Mesothelial cell of epicardium (in vitro differentiated cells): Measurements from ENCODE around the gene ADARB2. TPM values are rescaled to one million over a fixed set of nuclear protein-coding genes. Genes with fewer than 3 reads are reported as not detected.

Experiments used
- DNase-seq, 2 experiments: peaks; one replicate each; pipeline ENCODE4 v3.0.0; 2021; ENCODE audit warnings: low spot score in 2 of 2; ENCODE audit not compliant: unreplicated experiment in 2 of 2
- H3K27ac Mint-ChIP-seq: 2 replicates; pipeline ENCODE4 v1.8.0; 2021; ENCODE audit warnings: mixed read lengths
- H3K27me3 Mint-ChIP-seq: 2 replicates; pipeline ENCODE4 v1.8.0; 2021; ENCODE audit warnings: low read depth, mixed read lengths
- H3K36me3 Mint-ChIP-seq: 2 replicates; pipeline ENCODE4 v1.8.0; 2021; ENCODE audit warnings: mixed read lengths
- H3K4me1 Mint-ChIP-seq: 2 replicates; pipeline ENCODE4 v1.8.0; 2021; ENCODE audit warnings: mixed read lengths
- H3K4me3 Mint-ChIP-seq: 2 replicates; pipeline ENCODE4 v1.8.0; 2021; ENCODE audit warnings: mild to moderate bottlenecking, moderate library complexity, mixed read lengths
- H3K9me3 Mint-ChIP-seq: 2 replicates; pipeline ENCODE4 v1.8.0; 2021; ENCODE audit warnings: mixed read lengths
- total RNA-seq: library from RNA; stranded (reverse); gene quantifications from 3 replicates; pipeline ENCODE4 v1.2.1, GENCODE V29; 2021
- TF ChIP-seq, protein P1 (sequence below): fragments of 200-600 bp; sonication (generic); IDR thresholded peaks from one replicate; pipeline ENCODE4 v1.5.0; 2021; ENCODE audit warnings: antibody characterized with exemption; ENCODE audit not compliant: unreplicated experiment

The ADARB2 gene
- total RNA-seq, 1 donor from 2014 or later: 0.38 TPM

DNA sequence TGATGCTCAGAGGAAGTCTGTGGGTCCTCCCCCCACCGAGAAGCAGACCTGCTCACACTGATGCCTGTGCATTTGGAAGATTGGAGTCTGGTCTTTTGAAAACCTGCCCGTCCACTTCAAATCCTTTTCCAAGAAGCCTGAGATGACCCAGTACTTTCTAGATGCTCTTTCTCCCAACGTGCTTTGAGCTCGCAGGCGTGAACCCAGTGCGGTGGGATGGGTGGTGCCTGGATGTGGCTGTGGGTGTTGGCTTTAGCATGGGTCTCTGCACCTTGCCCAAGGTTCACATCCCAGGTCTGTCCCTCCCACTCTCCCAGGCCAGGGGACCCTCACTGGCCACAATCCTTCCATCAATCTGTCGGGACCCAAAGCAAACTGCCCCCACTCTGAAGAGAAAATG lies 170.2 kb downstream of the ADARB2 start:
- H3K4me3 Mint-ChIP-seq: no peak overlapping the region
- TF ChIP-seq, protein P1, sequence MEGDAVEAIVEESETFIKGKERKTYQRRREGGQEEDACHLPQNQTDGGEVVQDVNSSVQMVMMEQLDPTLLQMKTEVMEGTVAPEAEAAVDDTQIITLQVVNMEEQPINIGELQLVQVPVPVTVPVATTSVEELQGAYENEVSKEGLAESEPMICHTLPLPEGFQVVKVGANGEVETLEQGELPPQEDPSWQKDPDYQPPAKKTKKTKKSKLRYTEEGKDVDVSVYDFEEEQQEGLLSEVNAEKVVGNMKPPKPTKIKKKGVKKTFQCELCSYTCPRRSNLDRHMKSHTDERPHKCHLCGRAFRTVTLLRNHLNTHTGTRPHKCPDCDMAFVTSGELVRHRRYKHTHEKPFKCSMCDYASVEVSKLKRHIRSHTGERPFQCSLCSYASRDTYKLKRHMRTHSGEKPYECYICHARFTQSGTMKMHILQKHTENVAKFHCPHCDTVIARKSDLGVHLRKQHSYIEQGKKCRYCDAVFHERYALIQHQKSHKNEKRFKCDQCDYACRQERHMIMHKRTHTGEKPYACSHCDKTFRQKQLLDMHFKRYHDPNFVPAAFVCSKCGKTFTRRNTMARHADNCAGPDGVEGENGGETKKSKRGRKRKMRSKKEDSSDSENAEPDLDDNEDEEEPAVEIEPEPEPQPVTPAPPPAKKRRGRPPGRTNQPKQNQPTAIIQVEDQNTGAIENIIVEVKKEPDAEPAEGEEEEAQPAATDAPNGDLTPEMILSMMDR: no peak
- H3K4me1 Mint-ChIP-seq: no peaks in the 10 kb centered on the region
- H3K9me3 Mint-ChIP-seq: no peaks in the 10 kb centered on the region
- H3K36me3 Mint-ChIP-seq: no peaks in the 10 kb centered on the region
- peaks cover 51% of the 10 kb centered on the region for H3K27me3 Mint-ChIP-seq
- no peak overlapping the region for H3K27ac Mint-ChIP-seq
- DNase-seq: no peak

DNA sequence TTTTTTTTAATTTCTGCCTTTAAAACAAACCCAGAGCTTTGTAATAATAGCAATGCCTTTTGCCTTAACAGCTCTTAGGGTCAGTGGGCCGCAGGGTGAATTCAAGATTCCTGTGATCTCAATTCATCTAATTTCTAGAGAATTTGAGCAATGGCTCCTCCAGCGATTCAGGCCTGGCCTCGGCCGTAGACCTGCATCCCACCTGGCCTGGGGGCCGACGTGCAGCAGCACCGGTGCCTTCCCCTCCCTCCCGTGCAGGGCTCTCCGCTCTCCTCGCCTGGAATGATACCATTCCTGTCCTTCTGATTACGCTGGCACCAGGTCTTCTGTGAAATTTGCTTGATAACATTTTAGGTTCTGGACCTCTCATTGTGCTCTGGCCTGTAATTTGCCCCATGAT lies 172.5 kb downstream of the ADARB2 start:
- TF ChIP-seq, protein P1: no peak
- no peak for DNase-seq
- H3K27me3 Mint-ChIP-seq: peaks cover 36% of the 10 kb centered on the region
- no peaks in the 10 kb centered on the region for H3K9me3 Mint-ChIP-seq
- H3K27ac Mint-ChIP-seq: no peak overlapping the region
- no peak overlapping the region for H3K4me3 Mint-ChIP-seq
- no peaks in the 10 kb centered on the region for H3K36me3 Mint-ChIP-seq
- peaks cover 4% of the 10 kb centered on the region for H3K4me1 Mint-ChIP-seq

DNA sequence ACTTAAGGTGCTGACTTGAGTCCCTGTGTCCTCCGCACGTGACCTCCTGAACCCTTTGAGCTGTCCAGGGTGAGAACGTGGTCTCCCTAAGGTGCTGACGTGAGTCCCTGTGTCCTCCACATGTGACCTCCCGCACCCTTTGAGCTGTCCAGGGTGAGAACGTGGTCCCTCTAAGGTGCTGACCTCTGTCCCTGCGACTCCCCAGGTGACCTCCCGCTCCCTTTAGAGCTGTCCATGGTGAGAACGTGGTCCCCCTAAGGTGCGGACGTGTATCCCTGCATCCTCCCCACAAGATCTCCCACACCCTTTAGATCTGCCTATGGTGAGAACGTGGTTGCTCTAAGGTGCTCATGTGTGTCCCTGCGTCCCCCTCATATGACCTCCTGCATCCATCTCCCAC lies 174.3 kb downstream of the ADARB2 start:
- DNase-seq: no peak
- Mint-ChIP-seq H3K9me3 (no peaks in the 10 kb centered on the region), H3K4me3 (no peak overlapping the region), H3K27me3 (peaks cover 33% of the 10 kb centered on the region), H3K36me3 (no peaks in the 10 kb centered on the region), H3K4me1 (peaks cover 16% of the 10 kb centered on the region), H3K27ac (no peak overlapping the region)
- TF ChIP-seq, protein P1: no peak

DNA sequence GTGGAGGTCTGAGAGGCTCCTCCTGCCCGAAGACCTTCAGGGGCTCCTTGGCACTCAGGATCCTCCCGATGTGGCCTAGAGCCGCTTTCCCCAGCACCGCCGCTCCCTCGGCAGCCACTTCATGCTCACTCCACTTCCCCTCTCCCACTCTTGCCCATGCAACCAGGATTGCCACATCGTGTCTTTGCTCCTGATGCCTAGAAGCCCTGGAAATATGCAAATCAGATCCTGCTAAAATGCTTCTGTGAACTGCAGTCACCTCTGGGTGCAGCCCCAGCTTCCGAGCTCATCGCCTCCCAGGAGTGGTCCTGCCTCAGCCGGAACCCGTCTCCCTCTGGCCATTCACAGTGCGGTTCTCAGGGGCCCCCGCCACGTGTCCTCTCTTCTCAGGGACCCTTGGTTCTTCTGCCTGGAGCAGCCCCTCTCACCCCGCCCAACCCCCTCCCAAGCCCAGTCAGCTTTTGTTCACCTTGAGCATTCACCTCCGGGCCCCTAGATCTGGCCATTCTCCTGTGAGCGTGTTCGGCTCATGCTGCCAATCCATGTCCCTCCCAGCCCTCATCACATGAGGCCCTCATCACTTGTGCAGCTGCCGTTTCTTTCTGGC lies 175.5 kb downstream of the ADARB2 start:
- Mint-ChIP-seq H3K4me1 (peaks cover 16% of the 10 kb centered on the region), H3K36me3 (no peaks in the 10 kb centered on the region), H3K27me3 (peaks cover 25% of the 10 kb centered on the region), H3K27ac (no peak overlapping the region), H3K4me3 (no peak overlapping the region), H3K9me3 (no peaks in the 10 kb centered on the region)
- TF ChIP-seq, protein P1: no peak
- no peak for DNase-seq

DNA sequence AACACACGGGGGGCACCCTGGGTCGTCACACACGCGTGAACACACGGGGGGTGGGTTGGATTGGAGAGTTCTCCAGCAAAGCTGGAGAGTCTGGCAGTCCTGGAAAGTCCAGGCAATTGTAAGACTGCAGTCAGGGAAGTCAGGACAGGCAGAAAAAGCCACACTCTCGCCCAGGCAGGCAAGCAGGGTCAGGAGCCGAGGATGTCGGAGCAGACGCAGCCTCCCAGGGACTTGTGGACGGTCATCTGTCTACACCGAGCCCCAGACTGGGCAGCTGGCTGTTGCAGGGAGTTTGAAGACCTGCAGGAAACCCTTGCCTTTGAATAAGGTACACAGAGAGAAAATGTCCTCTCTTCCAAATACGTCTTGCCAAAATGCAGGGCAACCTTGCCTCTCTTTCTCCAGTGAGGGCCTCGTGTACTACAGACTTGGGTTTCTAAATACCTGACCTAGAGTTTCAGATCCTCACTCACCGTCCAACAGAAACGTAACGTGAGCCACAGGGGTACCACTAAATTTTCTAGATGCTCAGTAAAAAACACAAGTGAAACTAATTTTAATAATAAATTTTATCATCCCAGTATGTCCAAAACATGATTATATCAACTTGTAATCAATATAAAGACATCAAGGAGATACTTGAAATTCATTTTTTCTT lies 176.7 kb downstream of the ADARB2 start:
- Mint-ChIP-seq H3K36me3 (no peaks in the 10 kb centered on the region), H3K27ac (no peak overlapping the region), H3K4me3 (no peak overlapping the region), H3K27me3 (peaks cover 20% of the 10 kb centered on the region), H3K4me1 (peaks cover 16% of the 10 kb centered on the region), H3K9me3 (no peaks in the 10 kb centered on the region)
- no peak for DNase-seq
- TF ChIP-seq, protein P1: no peak
